T1000 (cell line): ENCODE data around the gene IL5.

Source experiments
- DNase-seq: peaks from one replicate; lab custom pipeline; 2025; ENCODE audit warnings: mixed read lengths; lab: John Stamatoyannopoulos, UW

The IL5 gene

GRCh38 chr5:132498152-132498551 lies 45.2 kb downstream of the IL5 start:
- DNase-seq, result peak; percentile 46

GRCh38 chr5:132497488-132497997 lies 45.8 kb downstream of the IL5 start:
- DNase-seq, result peak; percentile 72

- peak; percentile 35 for DNase-seq
Measured at GRCh38 chr5:132496631-132497487, 46.5 kb downstream of the IL5 start.

GRCh38 chr5:132496191-132496630 lies 47.1 kb downstream of the IL5 start:
- DNase-seq, result peak; percentile 78

- peak; percentile 89 for DNase-seq
Measured at GRCh38 chr5:132495667-132496190, 47.6 kb downstream of the IL5 start.

- DNase-seq, result no peak
Measured at GRCh38 chr5:132493821-132494220, 49.5 kb downstream of the IL5 start.

GRCh38 chr5:132493241-132493640 lies 50.1 kb downstream of the IL5 start:
- DNase-seq, result no peak

- DNase-seq, result no peak
Measured at GRCh38 chr5:132492386-132493125, 50.8 kb downstream of the IL5 start.
